Measurements from ENCODE around the gene FYN.

- TF ChIP-seq CTCF (IDR thresholded peaks at IDR 0.05) (no peak), POLR2A (IDR thresholded peaks at IDR 0.05) (no peak)
Observed at GRCh38 chr6:111748231-111748647, 125.0 kb downstream of the FYN start.
